ENCODE data around the gene SFTPD. TPM values are rescaled to one million over a fixed set of nuclear protein-coding genes. Genes with fewer than 3 reads are reported as not detected.

The SFTPD gene
- total and polyA plus RNA-seq, 2 of the 13 experiments (the other 11 are each of a cell fraction or from before 2014, with no cell fraction given) = not detected

DNA sequence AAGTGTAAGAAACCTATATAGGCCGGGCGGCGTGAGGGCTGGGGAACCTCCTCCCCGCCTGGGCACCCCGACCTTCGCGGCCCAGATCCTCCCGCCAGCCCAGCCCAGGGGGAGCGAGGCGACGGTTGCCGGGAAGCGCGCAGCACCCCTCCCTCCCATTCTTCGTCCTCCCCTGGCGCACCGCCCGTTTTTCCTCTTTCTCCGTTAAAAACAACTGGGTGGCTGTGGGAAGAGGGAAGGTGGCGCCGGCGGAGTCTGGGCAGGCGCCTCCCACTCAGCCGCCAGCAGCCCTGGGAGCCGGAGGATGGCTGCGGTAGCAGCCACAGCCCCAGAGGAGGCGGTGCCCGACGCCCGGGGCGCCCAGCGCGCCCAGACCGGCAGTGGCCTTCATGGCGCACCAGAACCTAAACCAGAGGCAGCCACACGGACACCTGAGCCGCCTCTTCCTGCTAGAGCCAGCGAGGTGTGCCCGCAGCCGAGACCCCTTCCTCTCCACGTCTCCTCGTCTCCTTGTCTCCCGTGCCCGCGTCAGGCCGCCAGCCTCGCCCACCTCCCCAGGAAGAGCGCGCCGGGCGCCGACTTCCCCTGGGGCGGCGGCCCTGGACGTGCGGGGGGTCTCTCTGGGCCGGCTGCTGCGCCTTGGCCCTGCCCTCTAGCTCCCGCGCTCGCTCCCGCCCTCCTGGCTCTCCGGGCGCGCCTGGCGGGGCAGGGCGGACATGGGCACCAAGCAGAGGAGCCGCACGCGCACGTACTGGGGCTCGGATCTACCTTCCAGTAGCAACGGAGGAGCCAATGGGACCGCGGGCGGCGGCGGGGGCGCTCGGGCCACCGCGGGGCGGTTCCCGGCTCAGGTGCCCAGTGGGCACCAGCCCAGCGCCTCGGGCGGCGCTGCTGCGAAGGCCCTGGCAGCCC, 32.8 kb upstream of the SFTPD start (continued):
- no peak for TF ChIP-seq JUNB (CRISPR knock-in tag; IDR thresholded peaks at IDR 0.05; ENCODE audit: borderline replicate concordance)
- TF ChIP-seq ZSCAN25 (CRISPR knock-in tag; IDR thresholded peaks at IDR 0.05) = no peak
- TF ChIP-seq CBX1 (IDR thresholded peaks at IDR 0.05; ENCODE audit: low read depth) = no peak
- TF ChIP-seq GABPB1 (CRISPR knock-in tag; IDR thresholded peaks at IDR 0.05) = peak; percentile 30; the same call in 1 of the 2 replicates

- Histone ChIP-seq H3K36me3 (replicated peaks in 1 of 2; ENCODE audit: control insufficient read depth in 1 of 2, insufficient read depth in 2 of 2, low read length in 2 of 2) (no peaks in the 10 kb centered on the region), H4K20me1 (ENCODE audit: insufficient read depth, low read length) (no peaks in the 10 kb centered on the region), H3K9ac (ENCODE audit: insufficient read depth, low read depth, low read length) (no peak overlapping the region), H3K27me3 (ENCODE audit: control insufficient read depth in 1 of 2, insufficient read depth in 2 of 2, low read length in 2 of 2) (peaks cover 0 to 43% of the 10 kb centered on the region in 2 experiments; a peak in 3 of 5 replicates), H3K4me3 (replicated peaks in 1 of 3; ENCODE audit: insufficient read depth in 1 of 3, low read depth in 2 of 3, low read length in 3 of 3) (no peak overlapping the region), H3K4me2 (ENCODE audit: low read depth, low read length) (no peak overlapping the region), H3K4me1 (ENCODE audit: insufficient read depth, low read length) (no peaks in the 10 kb centered on the region), H3K9me3 (ENCODE audit: low read length) (no peaks in the 10 kb centered on the region), H2AFZ (ENCODE audit: low read length) (no peak overlapping the region), H3K27ac (ENCODE audit: extremely low read length, insufficient read depth, low read length) (no peak overlapping the region), H3K79me2 (ENCODE audit: insufficient read depth, low read length) (no peaks in the 10 kb centered on the region)
- ChIA-PET POLR2A (no interaction called here), CTCF (ENCODE audit: low intra/inter-chr PET ratio, low total read pairs) (no interaction called here)
- TF ChIP-seq ZNF749 (CRISPR knock-in tag; IDR thresholded peaks at IDR 0.05; ENCODE audit: borderline replicate concordance) (no peak), ARNTL (CRISPR knock-in tag; IDR thresholded peaks at IDR 0.05) (no peak), ZNF30 (CRISPR knock-in tag; IDR thresholded peaks at IDR 0.05) (no peak), PAXIP1 (CRISPR knock-in tag; conservative IDR thresholded peaks at IDR 0.05) (no peak), NFIB (CRISPR knock-in tag; IDR thresholded peaks at IDR 0.05; ENCODE audit: borderline replicate concordance) (no peak)
- TF ChIP-seq, protein P1, sequence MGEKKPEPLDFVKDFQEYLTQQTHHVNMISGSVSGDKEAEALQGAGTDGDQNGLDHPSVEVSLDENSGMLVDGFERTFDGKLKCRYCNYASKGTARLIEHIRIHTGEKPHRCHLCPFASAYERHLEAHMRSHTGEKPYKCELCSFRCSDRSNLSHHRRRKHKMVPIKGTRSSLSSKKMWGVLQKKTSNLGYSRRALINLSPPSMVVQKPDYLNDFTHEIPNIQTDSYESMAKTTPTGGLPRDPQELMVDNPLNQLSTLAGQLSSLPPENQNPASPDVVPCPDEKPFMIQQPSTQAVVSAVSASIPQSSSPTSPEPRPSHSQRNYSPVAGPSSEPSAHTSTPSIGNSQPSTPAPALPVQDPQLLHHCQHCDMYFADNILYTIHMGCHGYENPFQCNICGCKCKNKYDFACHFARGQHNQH (CRISPR knock-in tag; IDR thresholded peaks at IDR 0.05) = no peak
- WGBS (ENCODE audit: low lambda C conversion rate) = 94% methylated on average over 3 of the region's 3 CpGs
- intact Hi-C loops (cut with micrococcal nuclease; ENCODE audit: unreplicated experiment) (no loop called here), in situ Hi-C loops (cut with HindIII; ENCODE audit: extremely low pct_ligation_motif_present, low pct_unique_long_range_greater_than_20kb) (no loop called here)
- FAIRE-seq (no peak), ATAC-seq (no peak), DNase-seq (ENCODE audit: low spot score) (no peak)
- BruUV-seq (replicated peaks) = no TSS peak
Measured at GRCh38 chr10:79980711-79981110, 31.8 kb upstream of the SFTPD start.
